ENCODE results near the gene WWOX.

Gene WWOX

DNA sequence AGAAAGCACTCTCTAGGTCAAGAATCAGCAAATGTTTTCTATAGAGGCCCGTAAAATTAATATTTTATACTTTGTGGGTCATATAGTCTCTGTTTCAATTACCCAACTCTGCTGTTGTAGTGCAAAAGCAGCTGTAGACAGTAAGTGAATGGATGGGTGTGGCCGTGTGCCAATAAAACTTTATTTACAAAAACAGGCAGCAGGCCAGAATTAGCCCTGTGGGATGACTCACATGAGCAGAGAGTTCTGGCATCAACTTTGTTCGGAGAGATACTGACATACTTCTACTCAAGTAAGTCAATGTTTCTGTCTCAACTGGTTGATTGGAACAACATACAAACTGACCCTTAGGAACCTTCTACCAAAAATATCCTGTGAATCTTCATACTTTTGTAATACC lies 884.9 kb downstream of the WWOX start:
- intact Hi-C loops (cut with DNase I; ENCODE audit: low total_unique reads), result no loop called here
- TF ChIP-seq, protein P1, sequence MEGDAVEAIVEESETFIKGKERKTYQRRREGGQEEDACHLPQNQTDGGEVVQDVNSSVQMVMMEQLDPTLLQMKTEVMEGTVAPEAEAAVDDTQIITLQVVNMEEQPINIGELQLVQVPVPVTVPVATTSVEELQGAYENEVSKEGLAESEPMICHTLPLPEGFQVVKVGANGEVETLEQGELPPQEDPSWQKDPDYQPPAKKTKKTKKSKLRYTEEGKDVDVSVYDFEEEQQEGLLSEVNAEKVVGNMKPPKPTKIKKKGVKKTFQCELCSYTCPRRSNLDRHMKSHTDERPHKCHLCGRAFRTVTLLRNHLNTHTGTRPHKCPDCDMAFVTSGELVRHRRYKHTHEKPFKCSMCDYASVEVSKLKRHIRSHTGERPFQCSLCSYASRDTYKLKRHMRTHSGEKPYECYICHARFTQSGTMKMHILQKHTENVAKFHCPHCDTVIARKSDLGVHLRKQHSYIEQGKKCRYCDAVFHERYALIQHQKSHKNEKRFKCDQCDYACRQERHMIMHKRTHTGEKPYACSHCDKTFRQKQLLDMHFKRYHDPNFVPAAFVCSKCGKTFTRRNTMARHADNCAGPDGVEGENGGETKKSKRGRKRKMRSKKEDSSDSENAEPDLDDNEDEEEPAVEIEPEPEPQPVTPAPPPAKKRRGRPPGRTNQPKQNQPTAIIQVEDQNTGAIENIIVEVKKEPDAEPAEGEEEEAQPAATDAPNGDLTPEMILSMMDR (IDR thresholded peaks at IDR 0.05), result no peak
- H3K9me3 ChIP-seq, result peaks cover 0 to 5% (median 0%) of the 10 kb centered on the region in 3 donors
- no peak overlapping the region for H3K27ac ChIP-seq
- H3K4me3 ChIP-seq, result no peak overlapping the region
- H3K4me1 ChIP-seq, result peaks cover 0 to 7% (median 0%) of the 10 kb centered on the region in 4 donors
- H3K27me3 ChIP-seq, result no peaks in the 10 kb centered on the region
- H3K36me3 ChIP-seq, result no peaks in the 10 kb centered on the region
- no peak for DNase-seq

DNA sequence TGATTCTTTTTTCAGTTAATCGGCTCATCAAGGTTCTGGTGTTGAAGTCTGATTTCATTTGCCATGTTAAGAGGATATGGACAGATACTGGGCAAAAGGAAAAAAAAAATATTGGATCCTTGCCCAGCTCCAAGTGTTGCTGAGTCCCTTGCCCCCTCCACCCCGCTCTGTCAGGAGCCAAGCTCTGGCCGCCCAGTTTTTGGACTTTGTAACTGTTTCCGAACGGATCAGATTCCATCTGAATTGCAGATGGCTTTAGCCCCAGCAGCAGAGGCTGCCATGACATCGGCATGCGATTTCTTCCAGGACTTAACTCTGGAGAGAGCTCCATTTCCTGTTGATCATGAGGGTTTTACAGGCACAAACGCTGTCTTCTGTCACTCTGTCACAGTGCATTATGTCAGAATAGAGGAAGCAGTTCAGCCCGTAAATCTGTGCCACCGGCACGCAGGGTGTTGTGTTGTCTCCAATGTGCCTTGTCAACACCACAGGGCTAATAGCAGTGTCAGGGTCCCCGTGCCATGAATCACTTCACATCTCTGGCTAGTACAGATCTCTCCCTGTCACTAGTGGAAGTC lies 885.5 kb downstream of the WWOX start:
- intact Hi-C loops (cut with DNase I; ENCODE audit: low total_unique reads), result no loop called here

DNA sequence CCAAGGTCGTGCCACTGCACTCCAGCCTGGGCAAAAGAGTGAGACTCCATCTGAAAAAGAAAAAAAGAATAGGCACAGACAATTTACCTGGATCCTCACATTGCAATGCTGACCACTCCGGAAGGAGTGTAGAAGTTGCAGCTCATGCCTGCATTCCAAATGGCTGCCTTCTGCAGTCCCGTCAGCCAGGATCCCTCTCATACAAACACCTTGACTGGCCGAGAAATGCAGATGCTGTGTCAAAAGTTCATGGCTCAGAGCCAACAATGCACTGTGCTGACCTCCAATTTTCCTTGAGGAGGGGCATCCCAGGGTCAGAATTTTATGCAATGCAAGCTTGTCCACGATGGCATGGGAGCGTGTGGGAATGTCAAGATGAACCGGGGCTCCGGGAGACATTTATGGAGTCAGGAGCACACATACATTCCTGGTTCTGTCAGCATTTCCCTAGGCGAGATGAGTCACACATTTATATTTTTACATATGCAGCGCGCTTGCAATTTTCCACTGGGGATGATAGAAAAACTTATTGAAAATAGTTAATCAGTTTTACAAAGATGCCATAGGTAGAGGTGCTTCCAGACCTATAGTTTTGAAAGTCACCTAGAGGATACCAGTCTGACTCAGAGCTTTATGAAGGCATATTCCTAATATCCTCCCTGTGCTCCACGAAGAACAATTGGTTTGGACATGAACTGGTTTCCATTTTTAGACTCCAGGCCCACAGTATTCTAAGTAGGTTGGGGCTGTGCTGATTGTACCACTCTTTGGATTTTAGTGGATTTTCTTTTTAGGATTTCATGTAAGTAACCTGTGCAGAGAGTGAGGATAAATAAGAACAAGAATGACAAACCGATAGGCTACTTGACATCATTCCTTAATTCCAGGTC lies 886.5 kb downstream of the WWOX start:
- no peak for DNase-seq
- TF ChIP-seq, protein P1 (IDR thresholded peaks at IDR 0.05), result no peak
- no peaks in the 10 kb centered on the region for H3K27me3 ChIP-seq
- peaks cover 0 to 7% (median 0%) of the 10 kb centered on the region in 4 donors for H3K4me1 ChIP-seq
- intact Hi-C loops (cut with DNase I; ENCODE audit: low total_unique reads), result no loop called here
- no peak overlapping the region for H3K4me3 ChIP-seq
- H3K36me3 ChIP-seq, result no peaks in the 10 kb centered on the region
- H3K27ac ChIP-seq, result no peak overlapping the region
- peaks cover 0 to 5% (median 0%) of the 10 kb centered on the region in 3 donors for H3K9me3 ChIP-seq

More for the DNA sequence above, 885.5 kb downstream of the WWOX start:
- Histone ChIP-seq H3K36me3 (no peaks in the 10 kb centered on the region), H3K4me1 (peaks cover 0 to 7% (median 0%) of the 10 kb centered on the region in 4 donors), H3K27ac (no peak overlapping the region), H3K4me3 (no peak overlapping the region), H3K27me3 (no peaks in the 10 kb centered on the region), H3K9me3 (peaks cover 0 to 5% (median 0%) of the 10 kb centered on the region in 3 donors)
- DNase-seq, result no peak
- TF ChIP-seq, protein P1 (IDR thresholded peaks at IDR 0.05), result no peak

DNA sequence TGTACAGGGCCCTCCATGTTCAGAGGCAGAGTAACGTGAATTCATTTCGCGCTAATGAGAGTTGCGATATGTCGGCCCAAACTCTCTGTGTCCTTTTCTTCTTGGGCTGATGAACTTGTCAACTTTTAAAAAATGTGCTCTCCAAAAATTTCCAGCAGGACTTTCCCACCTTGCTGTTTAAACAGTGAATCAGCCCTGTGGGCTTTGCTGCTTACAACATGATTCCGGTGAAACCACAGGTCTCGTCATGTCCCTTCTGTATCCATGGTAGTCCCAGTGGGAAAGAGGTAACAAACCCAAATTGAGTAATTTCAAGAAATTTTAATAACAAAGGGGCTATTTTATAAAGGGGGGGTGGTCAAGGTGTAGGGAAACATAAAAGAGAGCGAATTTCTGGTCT lies 888.2 kb downstream of the WWOX start:
- intact Hi-C loops (cut with DNase I; ENCODE audit: low total_unique reads), result no loop called here
- peaks cover 0 to 7% (median 0%) of the 10 kb centered on the region in 4 donors for H3K4me1 ChIP-seq
- DNase-seq, result no peak
- H3K4me3 ChIP-seq, result no peak overlapping the region
- H3K27ac ChIP-seq, result no peak overlapping the region
- peaks cover 0 to 5% (median 0%) of the 10 kb centered on the region in 3 donors for H3K9me3 ChIP-seq
- no peaks in the 10 kb centered on the region for H3K27me3 ChIP-seq
- TF ChIP-seq, protein P1 (IDR thresholded peaks at IDR 0.05), result no peak
- H3K36me3 ChIP-seq, result no peaks in the 10 kb centered on the region

DNA sequence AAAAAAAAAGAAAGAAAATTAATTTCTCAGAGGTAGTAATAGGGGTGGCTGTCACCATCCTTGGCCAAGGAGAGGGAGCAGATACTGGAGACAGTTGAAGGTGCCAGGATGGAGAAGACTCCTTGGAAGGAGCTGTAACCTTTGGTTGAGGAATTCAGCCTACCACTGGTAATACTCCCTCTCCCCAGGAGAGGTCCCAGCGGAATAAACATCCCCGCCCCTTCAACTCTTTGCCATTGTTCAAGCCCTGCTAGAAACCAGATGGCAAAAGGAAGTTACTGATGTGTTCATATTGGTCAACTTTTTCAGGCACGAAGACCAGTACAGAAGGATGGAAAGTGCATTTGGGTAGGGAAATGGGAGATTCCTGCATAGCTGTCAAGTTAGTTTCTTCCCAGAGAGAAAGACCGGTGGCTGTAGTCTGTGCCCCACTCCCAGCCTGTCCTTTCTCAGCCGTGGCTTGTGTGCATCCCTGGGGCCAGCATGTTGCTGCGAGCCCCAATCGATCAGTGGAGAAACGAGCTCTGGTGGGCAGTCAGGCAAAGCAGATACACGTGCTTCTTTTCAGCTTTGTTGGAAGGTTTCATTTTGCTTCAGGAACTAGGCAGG lies 889.0 kb downstream of the WWOX start:
- intact Hi-C loops (cut with DNase I; ENCODE audit: low total_unique reads), result no loop called here

More for the DNA sequence above, 889.0 kb downstream of the WWOX start:
- Histone ChIP-seq H3K4me1 (peaks cover 0 to 7% (median 0%) of the 10 kb centered on the region in 4 donors), H3K4me3 (no peak overlapping the region), H3K9me3 (peaks cover 0 to under 1% (median 0%) of the 10 kb centered on the region in 3 donors), H3K27me3 (no peaks in the 10 kb centered on the region), H3K36me3 (no peaks in the 10 kb centered on the region), H3K27ac (no peak overlapping the region)
- TF ChIP-seq, protein P1 (IDR thresholded peaks at IDR 0.05), result no peak
- no peak for DNase-seq

All from tibial artery (tissue), 4 donors.